ENCODE measurements around the gene DYTN. TPM values are rescaled to one million over a fixed set of nuclear protein-coding genes. Genes with fewer than 3 reads are reported as not detected.

The DYTN gene
- total RNA-seq, 1 donor from 2014 or later: not detected

DNA sequence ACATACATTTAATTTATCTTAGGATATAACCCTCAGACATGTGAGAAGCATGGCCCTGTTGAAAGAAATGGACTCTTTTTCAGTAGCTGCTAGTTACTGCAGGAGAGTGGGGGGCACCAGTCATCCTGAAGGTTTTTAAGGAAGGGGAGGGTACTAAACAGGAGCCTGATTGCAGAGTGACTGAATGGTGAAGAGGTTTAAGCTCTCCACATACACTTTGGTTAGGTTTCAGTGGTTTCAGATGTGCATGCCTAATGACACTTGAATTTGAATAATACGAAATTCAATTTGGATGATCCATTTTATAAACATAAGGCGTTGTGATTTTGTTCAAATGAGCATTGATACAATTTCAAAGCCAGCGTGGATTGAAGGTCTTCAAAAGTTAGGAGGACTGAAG lies 86.9 kb downstream of the DYTN start:
- H3K4me3 Mint-ChIP-seq: no peak overlapping the region
- TF ChIP-seq, protein P1, sequence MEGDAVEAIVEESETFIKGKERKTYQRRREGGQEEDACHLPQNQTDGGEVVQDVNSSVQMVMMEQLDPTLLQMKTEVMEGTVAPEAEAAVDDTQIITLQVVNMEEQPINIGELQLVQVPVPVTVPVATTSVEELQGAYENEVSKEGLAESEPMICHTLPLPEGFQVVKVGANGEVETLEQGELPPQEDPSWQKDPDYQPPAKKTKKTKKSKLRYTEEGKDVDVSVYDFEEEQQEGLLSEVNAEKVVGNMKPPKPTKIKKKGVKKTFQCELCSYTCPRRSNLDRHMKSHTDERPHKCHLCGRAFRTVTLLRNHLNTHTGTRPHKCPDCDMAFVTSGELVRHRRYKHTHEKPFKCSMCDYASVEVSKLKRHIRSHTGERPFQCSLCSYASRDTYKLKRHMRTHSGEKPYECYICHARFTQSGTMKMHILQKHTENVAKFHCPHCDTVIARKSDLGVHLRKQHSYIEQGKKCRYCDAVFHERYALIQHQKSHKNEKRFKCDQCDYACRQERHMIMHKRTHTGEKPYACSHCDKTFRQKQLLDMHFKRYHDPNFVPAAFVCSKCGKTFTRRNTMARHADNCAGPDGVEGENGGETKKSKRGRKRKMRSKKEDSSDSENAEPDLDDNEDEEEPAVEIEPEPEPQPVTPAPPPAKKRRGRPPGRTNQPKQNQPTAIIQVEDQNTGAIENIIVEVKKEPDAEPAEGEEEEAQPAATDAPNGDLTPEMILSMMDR (IDR thresholded peaks at IDR 0.05; ENCODE audit: unreplicated experiment): no peak
- H3K27me3 Mint-ChIP-seq (ENCODE audit: low read depth): peaks cover 53% of the 10 kb centered on the region
- H3K27ac Mint-ChIP-seq: no peak overlapping the region
- no peaks in the 10 kb centered on the region for H3K4me1 Mint-ChIP-seq
- no peak for DNase-seq (ENCODE audit: low spot score in 2 of 2, unreplicated experiment in 2 of 2)
- H3K36me3 Mint-ChIP-seq: no peaks in the 10 kb centered on the region
- H3K9me3 Mint-ChIP-seq: no peaks in the 10 kb centered on the region

- Mint-ChIP-seq H3K4me3 (no peak overlapping the region), H3K27me3 (ENCODE audit: low read depth) (peaks cover 49% of the 10 kb centered on the region), H3K9me3 (no peaks in the 10 kb centered on the region), H3K4me1 (no peaks in the 10 kb centered on the region), H3K27ac (no peak overlapping the region), H3K36me3 (no peaks in the 10 kb centered on the region)
- DNase-seq (ENCODE audit: low spot score in 2 of 2, unreplicated experiment in 2 of 2): no peak
- TF ChIP-seq, protein P1 (IDR thresholded peaks at IDR 0.05; ENCODE audit: unreplicated experiment): no peak
Measured at GRCh38 chr2:206627632-206628031, 90.6 kb downstream of the DYTN start.

GRCh38 chr2:206626108-206626507 lies 92.1 kb downstream of the DYTN start:
- no peaks in the 10 kb centered on the region for H3K9me3 Mint-ChIP-seq
- H3K27me3 Mint-ChIP-seq (ENCODE audit: low read depth): peaks cover 44% of the 10 kb centered on the region
- no peak overlapping the region for H3K4me3 Mint-ChIP-seq
- DNase-seq (ENCODE audit: low spot score in 2 of 2, unreplicated experiment in 2 of 2): no peak
- TF ChIP-seq, protein P1 (IDR thresholded peaks at IDR 0.05; ENCODE audit: unreplicated experiment): no peak
- no peaks in the 10 kb centered on the region for H3K4me1 Mint-ChIP-seq
- H3K27ac Mint-ChIP-seq: no peak overlapping the region
- no peaks in the 10 kb centered on the region for H3K36me3 Mint-ChIP-seq

DNA sequence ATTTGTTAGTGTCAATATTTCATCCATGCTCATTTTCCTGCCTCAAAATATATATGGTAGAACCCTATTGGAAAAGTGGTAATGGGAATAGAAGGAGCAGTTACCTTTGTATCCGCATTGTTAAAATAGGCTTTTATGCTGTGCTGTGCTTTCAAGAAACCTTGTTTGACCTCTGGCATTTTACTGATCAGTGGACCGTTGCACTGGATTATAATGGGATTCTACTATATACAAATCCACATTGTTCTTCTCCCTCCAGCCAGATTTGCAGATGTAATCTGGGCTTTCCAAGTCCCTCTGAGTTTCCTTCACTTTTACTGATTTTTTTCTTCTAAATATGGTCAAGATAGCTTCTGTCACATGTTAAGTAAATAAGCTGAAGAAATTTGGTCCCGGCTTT lies 99.2 kb downstream of the DYTN start:
- H3K27me3 Mint-ChIP-seq (ENCODE audit: low read depth): peaks cover 3% of the 10 kb centered on the region

DNA sequence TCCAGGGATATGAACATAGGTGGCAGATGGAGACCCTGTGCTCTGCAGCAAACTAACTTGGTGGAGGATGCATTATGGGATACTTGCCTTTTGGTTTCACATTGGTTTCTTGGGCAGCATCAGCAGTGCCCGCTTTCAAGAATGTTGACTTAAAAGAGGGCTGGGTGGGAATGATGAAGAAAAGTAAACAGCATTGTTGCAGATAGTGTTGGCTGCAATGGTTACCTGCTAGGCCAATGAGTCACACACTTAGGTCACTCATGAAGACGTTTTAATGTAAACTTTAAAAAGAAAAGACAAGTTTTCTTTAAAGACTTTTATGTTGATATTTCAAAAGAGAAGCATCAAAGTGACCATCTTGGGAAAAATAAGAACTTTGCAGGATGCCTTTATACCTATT lies 102.0 kb downstream of the DYTN start:
- TF ChIP-seq, protein P1 (IDR thresholded peaks at IDR 0.05; ENCODE audit: unreplicated experiment): no peak
- no peak for DNase-seq (ENCODE audit: low spot score in 2 of 2, unreplicated experiment in 2 of 2)
- Mint-ChIP-seq H3K9me3 (no peaks in the 10 kb centered on the region), H3K27ac (no peak overlapping the region), H3K36me3 (no peaks in the 10 kb centered on the region), H3K27me3 (ENCODE audit: low read depth) (peaks cover 3% of the 10 kb centered on the region), H3K4me3 (no peak overlapping the region), H3K4me1 (no peaks in the 10 kb centered on the region)

More for the DNA sequence above, 99.2 kb downstream of the DYTN start:
- DNase-seq (ENCODE audit: low spot score in 2 of 2, unreplicated experiment in 2 of 2): no peak
- no peaks in the 10 kb centered on the region for H3K4me1 Mint-ChIP-seq
- H3K9me3 Mint-ChIP-seq: no peaks in the 10 kb centered on the region
- H3K27ac Mint-ChIP-seq: no peak overlapping the region
- TF ChIP-seq, protein P1 (IDR thresholded peaks at IDR 0.05; ENCODE audit: unreplicated experiment): no peak
- H3K36me3 Mint-ChIP-seq: no peaks in the 10 kb centered on the region
- no peak overlapping the region for H3K4me3 Mint-ChIP-seq

Data from mesothelial cell of epicardium (in vitro differentiated cells).